HG03175 (cell line): ENCODE data around the gene PCBP3.

ENCODE experiments used
- ATAC-seq: cut with Tn5 transposase; IDR thresholded peaks from one replicate; pipeline ENCODE4 v1.9.1; 2021; ENCODE audit warnings: mild to moderate bottlenecking, moderate library complexity; ENCODE audit not compliant: unreplicated experiment

The PCBP3 gene

DNA sequence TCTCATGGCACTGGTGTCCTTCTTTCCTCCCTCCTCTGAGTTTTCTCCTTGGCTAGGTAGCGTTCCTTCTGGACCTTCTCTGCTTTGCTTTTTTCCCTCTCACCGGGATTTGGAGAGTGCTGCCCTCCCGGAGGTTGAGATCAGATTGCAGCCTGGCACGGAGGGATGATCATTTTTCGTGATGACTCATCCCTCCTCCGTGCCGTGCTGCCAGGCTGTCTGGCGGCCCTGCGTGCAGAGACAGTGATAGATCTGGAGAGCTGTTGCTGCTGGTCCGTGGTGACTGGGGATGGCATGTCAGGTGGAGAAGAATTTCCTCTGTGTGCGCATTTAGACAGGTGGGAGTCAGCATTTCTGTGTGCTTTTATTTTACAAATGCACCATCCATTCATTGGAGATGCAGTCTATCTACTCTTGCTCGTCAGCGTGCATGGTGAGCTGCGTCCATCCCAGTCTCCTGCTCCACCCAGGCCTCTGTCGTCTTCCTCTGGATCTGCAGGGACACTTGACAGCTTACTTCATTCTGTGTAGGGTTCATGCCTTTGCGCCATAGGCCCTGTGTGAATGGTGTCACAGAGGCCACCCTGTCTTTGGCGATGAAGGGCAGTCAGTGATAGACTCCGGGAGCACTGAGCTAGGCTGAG is 104.4 kb downstream of the PCBP3 start:
- ATAC-seq: no peak

GRCh38 chr21:45748593-45748992 is 105.1 kb downstream of the PCBP3 start:
- no peak for ATAC-seq

- no peak for ATAC-seq
These were observed 106.4 kb downstream of the PCBP3 start for GRCh38 chr21:45749974-45750373.

DNA sequence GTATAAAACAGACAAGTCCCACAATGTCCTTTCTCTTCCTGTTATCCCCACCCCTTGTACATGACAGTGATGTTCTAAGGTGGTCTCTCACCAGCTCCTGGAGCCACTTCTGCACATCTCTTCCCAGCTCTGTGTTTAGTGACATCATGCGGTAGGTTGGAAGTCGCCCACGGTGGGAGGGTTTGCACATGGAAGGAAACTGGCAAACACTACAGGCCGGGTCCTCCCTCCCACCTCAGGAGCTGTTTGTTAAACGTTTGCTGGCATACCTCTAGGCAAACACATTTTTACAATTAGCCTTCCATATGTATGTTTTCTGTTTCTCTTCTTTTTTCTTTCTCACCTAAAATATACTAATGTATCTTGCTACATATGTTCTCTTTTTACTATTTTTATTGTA is 107.4 kb downstream of the PCBP3 start:
- ATAC-seq: no peak

GRCh38 chr21:45753445-45753844 is 109.9 kb downstream of the PCBP3 start:
- no peak for ATAC-seq

GRCh38 chr21:45756029-45756428 is 112.5 kb downstream of the PCBP3 start:
- ATAC-seq: no peak

DNA sequence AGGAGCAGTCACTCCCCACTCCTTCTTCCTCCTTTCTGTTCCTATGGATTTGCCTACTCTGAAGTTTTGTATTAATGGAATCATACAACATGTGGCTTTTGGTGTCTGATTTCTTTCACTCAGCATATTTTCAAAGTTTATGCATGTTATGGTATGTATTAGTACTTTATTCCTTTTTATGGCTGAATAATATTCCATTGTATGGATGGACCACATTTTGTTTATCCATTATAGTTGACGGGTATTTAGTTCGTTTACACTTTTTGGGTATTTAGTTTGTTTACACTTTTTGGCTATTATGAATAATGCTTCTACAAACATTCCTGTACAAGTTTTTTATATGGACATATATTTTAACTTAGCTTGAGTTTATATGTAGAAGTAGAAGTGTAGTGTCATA is 113.1 kb downstream of the PCBP3 start:
- ATAC-seq: no peak

DNA sequence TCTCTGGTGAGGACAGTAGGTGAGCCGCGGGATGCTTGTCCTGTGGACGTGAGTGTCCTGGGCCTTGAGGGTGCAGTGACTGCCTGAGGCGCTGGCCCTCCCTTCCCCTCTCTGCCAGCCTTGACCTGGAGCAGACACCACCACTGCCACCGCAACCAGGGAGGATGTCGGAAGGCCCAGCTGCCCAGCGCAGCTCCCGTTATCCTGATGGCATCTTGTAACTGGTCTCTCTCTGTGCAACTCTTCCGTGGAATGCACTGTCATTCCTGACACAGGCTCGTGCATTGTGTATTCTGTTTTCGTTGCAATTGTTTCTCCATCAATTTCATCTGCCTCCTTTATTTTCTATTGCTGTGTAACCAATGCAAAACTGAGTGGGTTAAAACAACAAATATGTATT is 118.2 kb downstream of the PCBP3 start:
- ATAC-seq: no peak

GRCh38 chr21:45763074-45763473 is 119.5 kb downstream of the PCBP3 start:
- ATAC-seq: no peak

GRCh38 chr21:45763506-45763905 is 120.0 kb downstream of the PCBP3 start:
- ATAC-seq: no peak

DNA sequence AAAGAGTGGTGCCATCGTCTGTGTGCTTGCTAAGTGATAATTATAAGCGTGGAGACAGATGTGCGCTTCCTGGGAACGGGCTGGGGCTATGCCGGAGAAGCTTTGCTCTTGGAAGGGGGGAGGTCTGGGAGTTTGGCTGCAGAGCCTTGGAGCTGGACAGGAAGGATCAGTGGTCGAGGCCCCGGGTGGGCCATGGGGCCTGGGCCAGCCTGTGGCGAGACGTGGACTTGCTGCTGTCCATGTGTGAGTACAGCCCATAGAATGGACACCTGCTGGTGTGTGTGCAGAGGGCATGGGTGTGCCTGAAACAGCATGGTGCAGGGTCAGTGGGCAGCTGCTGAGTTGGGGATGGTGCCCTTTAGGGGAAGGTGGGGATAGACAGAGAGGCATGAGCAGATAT is 121.3 kb downstream of the PCBP3 start:
- ATAC-seq: no peak

- no peak for ATAC-seq
These were observed 121.8 kb downstream of the PCBP3 start for GRCh38 chr21:45765375-45765774.

- ATAC-seq: no peak
These were observed 122.5 kb downstream of the PCBP3 start for GRCh38 chr21:45766055-45766454.

DNA sequence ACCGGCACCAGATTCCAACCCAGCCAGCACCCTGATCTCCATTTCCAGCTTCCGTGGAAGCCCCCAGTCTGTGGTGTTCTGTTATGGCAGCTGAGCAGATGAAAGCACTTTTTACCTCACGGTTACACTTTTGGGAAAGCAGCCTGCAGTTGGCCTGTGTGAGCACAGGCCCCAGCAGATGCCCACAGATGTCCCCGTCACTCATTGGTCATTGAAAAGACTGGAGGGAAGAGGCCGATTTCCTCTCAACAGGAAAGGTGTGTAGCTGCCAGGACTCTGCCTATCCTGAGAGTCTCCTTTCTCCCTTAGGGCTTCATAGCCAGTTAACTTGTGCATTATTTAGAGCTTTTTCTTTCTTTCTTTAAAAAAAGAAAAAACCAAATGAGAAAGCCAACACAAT is 123.0 kb downstream of the PCBP3 start:
- ATAC-seq: no peak

DNA sequence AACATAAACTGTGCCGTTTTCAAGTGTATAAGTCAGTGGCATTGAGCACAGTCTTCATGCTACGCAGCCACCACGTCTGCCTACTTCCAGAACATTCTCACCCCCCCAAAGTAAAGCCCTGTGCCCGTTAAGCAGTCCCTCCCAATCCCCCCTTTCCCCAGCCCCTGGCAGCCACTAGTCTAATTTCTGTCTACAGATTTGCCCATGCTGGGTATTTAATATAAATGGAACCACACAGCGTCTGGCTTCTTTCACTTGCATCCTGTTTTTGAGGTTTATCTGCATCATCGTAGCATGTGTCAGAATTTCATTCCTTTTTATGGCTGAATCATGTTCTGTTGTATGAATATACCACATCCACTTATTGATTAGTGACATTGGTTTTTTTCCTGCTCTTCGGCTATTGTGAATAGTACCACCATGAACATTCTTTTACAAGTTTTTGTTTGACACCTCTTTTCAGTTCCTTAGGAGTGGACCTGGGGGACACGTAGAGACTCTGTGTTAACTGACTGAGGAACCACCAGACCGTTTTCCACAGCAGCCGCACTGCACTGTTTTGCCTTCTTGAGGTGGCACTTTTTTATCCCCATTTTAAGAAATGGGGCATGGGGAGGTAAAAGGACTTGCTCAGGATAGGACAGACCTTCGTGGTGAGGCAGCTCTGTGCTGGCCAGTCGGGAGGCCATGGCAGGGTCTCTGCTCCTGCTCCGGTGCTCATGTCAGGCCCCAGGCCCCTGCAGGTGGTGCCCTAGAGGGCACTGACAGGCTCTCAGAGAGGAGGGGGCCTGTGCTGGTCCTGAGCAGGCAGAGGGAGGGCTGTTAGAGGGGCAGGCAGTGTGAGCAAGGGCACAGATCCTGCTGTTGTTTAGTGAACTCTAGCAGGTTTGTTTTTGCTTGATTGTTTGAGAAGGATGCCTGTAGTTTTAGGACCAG is 123.8 kb downstream of the PCBP3 start:
- no peak for ATAC-seq

DNA sequence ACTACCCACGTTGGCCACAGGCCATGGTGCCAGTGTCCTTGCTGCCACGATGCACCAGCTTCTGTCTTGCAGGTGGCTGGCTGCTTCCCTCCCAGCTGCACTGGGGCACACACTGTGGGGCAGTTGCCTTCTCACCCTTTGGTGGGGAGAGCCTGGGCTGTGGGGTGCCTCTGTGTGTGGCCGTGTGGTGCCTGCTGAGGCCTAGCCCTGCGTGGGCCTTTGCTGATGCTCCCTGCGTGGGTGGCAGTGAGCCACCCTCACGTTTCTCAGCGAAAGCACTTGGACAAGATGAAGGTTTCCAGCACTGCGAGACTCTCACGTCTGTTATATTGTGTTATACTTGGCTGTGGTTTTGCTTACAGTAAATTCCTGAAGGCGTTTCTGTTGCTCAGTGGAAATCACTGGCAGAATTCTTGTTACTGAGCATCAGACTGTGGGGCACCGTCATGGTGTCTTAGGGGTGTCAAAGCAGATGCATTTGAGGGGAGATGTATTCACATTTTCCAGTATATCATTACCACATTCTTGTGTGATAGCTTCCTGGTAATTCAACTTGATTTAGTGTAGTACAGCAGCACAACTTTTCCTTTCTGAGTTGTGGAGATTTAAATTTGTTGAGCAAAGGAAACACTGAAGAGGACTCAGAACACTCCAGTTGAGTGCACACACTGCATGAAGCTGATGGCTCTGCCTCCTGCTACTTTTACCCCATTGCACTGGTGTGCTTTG is 124.7 kb downstream of the PCBP3 start:
- no peak for ATAC-seq

DNA sequence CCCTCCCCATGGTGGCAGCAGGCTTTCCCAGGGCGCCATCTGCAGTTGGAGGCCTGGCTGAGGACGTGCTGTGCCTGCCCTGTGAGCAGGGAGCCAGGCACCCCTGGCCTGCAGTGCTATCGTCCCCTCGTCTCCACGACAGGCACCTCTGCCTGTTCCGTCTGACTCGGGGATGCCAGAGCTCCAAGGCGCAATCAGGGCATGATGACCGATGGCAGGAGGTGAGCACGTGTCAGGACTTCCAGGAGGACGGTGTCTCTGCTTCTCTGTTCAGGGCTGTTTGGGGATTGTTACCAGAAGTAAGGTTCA is 125.2 kb downstream of the PCBP3 start:
- no peak for ATAC-seq

DNA sequence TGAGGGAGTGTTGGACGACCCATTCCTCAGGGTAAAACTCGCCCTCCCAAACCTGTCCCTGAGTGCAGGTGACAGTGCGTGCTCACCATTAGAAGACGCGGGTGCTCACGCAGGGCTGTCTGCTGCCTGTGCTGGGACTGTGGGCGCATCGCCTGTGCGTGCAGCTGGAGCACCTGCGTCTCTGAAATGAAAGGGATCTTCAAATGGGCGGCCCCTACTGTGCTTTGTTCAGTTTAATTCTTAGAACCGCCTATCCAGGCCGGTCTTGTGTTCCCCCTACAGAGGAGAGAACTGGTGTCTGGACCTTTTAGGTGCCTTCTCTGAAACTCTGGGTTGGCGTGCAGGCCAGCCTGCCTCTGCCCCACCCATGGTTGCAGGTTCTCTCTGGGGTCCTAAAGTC is 125.8 kb downstream of the PCBP3 start:
- ATAC-seq: no peak

GRCh38 chr21:45769896-45770295 is 126.4 kb downstream of the PCBP3 start:
- no peak for ATAC-seq

GRCh38 chr21:45772180-45772579 is 128.7 kb downstream of the PCBP3 start:
- no peak for ATAC-seq

- ATAC-seq: no peak
These were observed 130.8 kb downstream of the PCBP3 start for GRCh38 chr21:45774291-45774690.

DNA sequence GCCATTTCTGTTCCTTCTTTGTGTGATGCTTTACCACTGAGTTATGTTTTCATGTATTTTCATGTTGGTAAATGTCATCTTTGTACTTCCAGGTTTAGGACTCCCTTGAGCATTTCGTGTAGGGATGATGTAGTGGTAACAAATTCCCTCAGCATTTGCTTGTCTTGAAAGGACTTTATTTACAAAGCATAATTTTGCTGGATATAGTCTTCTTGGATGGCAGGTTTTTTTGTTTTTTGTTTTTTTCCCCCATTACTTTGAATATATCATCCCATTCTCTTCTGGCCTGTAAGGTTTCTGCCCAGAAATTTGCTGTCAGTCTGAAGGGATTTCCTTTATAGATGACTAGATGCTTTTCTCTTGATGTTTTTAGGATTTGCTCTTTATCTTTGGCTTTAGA is 133.4 kb downstream of the PCBP3 start:
- ATAC-seq: no peak
